ENCODE results near the gene SV2C.

DNA sequence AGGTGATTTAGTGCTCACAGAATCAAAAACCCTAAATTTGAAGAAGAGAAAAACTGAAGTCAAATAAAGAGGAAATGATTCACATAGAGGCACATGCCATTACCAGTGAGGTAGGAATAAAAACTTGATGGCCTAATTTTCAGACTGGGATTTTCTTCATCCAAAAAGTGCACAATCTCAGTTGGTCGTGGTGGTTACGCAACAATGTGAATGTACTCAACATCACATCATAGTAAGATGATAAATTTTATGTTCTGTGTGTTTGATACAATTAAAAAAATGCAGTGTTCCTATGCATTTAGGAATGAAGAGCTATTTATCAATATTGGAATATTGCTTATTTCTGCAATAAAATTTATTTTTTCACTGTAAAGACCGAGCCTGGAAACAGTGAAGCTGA, 60.7 kb downstream of the SV2C start:
- TF ChIP-seq, protein P1, sequence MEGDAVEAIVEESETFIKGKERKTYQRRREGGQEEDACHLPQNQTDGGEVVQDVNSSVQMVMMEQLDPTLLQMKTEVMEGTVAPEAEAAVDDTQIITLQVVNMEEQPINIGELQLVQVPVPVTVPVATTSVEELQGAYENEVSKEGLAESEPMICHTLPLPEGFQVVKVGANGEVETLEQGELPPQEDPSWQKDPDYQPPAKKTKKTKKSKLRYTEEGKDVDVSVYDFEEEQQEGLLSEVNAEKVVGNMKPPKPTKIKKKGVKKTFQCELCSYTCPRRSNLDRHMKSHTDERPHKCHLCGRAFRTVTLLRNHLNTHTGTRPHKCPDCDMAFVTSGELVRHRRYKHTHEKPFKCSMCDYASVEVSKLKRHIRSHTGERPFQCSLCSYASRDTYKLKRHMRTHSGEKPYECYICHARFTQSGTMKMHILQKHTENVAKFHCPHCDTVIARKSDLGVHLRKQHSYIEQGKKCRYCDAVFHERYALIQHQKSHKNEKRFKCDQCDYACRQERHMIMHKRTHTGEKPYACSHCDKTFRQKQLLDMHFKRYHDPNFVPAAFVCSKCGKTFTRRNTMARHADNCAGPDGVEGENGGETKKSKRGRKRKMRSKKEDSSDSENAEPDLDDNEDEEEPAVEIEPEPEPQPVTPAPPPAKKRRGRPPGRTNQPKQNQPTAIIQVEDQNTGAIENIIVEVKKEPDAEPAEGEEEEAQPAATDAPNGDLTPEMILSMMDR (IDR thresholded peaks at IDR 0.05): no peak
- TF ChIP-seq POLR2AphosphoS5 (IDR thresholded peaks at IDR 0.05; ENCODE audit: insufficient read depth in 1 of 2, low read depth in 1 of 2) (no peak), POLR2A (IDR thresholded peaks at IDR 0.05) (no peak)

Measured in vagina (tissue), 2 donors.